K562 (cell line): ENCODE data around the gene YIPF5. TPM values are rescaled to one million over a fixed set of nuclear protein-coding genes. Genes with fewer than 3 reads are reported as not detected.

Source experiments
- ATAC-seq: fragments of 200-7000 bp; cut with Tn5 transposase; 3 replicates; pipeline ENCODE4 v1.9.1; 2020; ENCODE audit warnings: moderate library complexity
- BruUV-seq: library from RNA; stranded (reverse); fragments of 400-500 nt; replicated peaks from 2 replicates; lab custom pipeline; 2021; lab: Mats Ljungman, UMichigan
- CTCF ChIA-PET: fragments of 300-600 bp; formaldehyde crosslinking; extraction: SDS; loops from one replicate; lab custom pipeline; 2021; ENCODE audit warnings: low intra/inter-chr PET ratio; lab: Yijun Ruan, JAX
- POLR2A ChIA-PET: fragments of 300-600, 350-650 bp; sonication (Branson Sonifier 250); formaldehyde crosslinking; extraction: SDS; loops from one replicate; lab custom pipeline; 2021; ENCODE audit warnings: antibody characterized with exemption, inconsistent platforms; lab: Yijun Ruan, JAX
- DNase-seq, 4 experiments: peaks; one replicate each; pipeline versions ENCODE4 v3.0.0 to v3.0.0-alpha.2; 2011 to 2018; ENCODE audit warnings: low spot score in 3 of 4, mixed read lengths in 3 of 4; ENCODE audit errors: extremely low read depth in 1 of 4
- FAIRE-seq: peaks from 2 replicates; lab custom pipeline; 2011; peaks lifted over from hg19 to GRCh38; lab: Jason Lieb, UNC
- H2AFZ ChIP-seq: 2 replicates; pipeline ENCODE4 v1.6.0; 2011; ENCODE audit warnings: low read depth, low read length, control low read depth, inconsistent platforms
- H3K27ac ChIP-seq: fragments of 200-600 bp; 3 replicates; pipeline ENCODE4 v1.8.0; 2011; ENCODE audit warnings: low read depth, mild to moderate bottlenecking, control low read depth, inconsistent platforms, low read length, moderate library complexity, mixed read lengths; ENCODE audit errors: extremely low read depth
- H3K27me3 ChIP-seq, 2 experiments: fragments of 300-600 bp in 1 of 2; 2 replicates in 1 of 2; 3 replicates in 1 of 2; pipeline versions ENCODE4 v1.6.0 to v1.8.0; 2011; ENCODE audit warnings: inconsistent platforms in 2 of 2, low read length in 2 of 2, mild to moderate bottlenecking in 1 of 2, mixed read lengths in 1 of 2, moderate library complexity in 1 of 2; ENCODE audit not compliant: control insufficient read depth in 2 of 2, insufficient read depth in 2 of 2
- H3K36me3 ChIP-seq: fragments of 300-600 bp; 3 replicates; pipeline ENCODE4 v1.8.0; 2011; ENCODE audit warnings: mild to moderate bottlenecking, low read length, inconsistent platforms; ENCODE audit not compliant: control insufficient read depth, insufficient read depth
- H3K4me1 ChIP-seq, 2 experiments: fragments of 200-600 bp in 1 of 2; replicated peaks in 1 of 2; 2 replicates in 1 of 2; 3 replicates in 1 of 2; pipeline versions ENCODE4 v1.5.1 to v1.8.0; 2011; ENCODE audit warnings: inconsistent platforms in 2 of 2, low read length in 2 of 2, mild to moderate bottlenecking in 1 of 2, mixed read lengths in 1 of 2, moderate library complexity in 1 of 2; ENCODE audit not compliant: control insufficient read depth in 2 of 2, insufficient read depth in 2 of 2
- H3K4me2 ChIP-seq: 2 replicates; pipeline ENCODE4 v1.6.1; 2011; ENCODE audit warnings: low read length, control low read depth, inconsistent platforms, mixed read lengths; ENCODE audit not compliant: insufficient read depth
- H3K4me3 ChIP-seq: fragments of 200-600 bp; sonication (generic), shearing (Covaris generic); 2 replicates; pipeline ENCODE4 v1.5.1; 2016; ENCODE audit warnings: control low read depth, inconsistent platforms
- H3K79me2 ChIP-seq: fragments of 200-600 bp; 3 replicates; pipeline ENCODE4 v1.8.0; 2011; ENCODE audit warnings: low read length, inconsistent platforms; ENCODE audit not compliant: control insufficient read depth, insufficient read depth
- H3K9ac ChIP-seq, 2 experiments: 2 replicates each; pipeline versions ENCODE4 v1.6.0 to v1.6.1; 2011; ENCODE audit warnings: low read depth in 2 of 2, low read length in 2 of 2, control low read depth in 1 of 2, inconsistent platforms in 1 of 2, mild to moderate bottlenecking in 1 of 2, mixed read lengths in 1 of 2; ENCODE audit not compliant: insufficient read depth in 1 of 2
- H3K9me1 ChIP-seq: one replicate; pipeline ENCODE4 v1.6.0; 2011; ENCODE audit warnings: inconsistent platforms, mild to moderate bottlenecking, low read length, moderate library complexity; ENCODE audit not compliant: control insufficient read depth, insufficient read depth
- H3K9me3 ChIP-seq: replicated peaks from 2 replicates; pipeline ENCODE4 v1.5.1; 2011; ENCODE audit warnings: low read depth, low read length, inconsistent platforms; ENCODE audit not compliant: control insufficient read depth, insufficient read depth
- H4K20me1 ChIP-seq: replicated peaks from 2 replicates; pipeline ENCODE4 v1.6.1; 2011; ENCODE audit warnings: low read length, inconsistent platforms, mixed read lengths; ENCODE audit not compliant: control insufficient read depth, insufficient read depth
- BCOR ChIP-seq: fragments of 450-650 bp; IDR thresholded peaks from 2 replicates; pipeline ENCODE4 v1.6.1; 2016
- BRCA1 ChIP-seq, 2 experiments: fragments of 450-650 bp in 1 of 2; sonication (generic) in 1 of 2; formaldehyde crosslinking in 1 of 2; IDR thresholded peaks; 2 replicates each; pipeline versions ENCODE4 v1.5.0 to v1.6.1; 2017 to 2020; ENCODE audit warnings: mild to moderate bottlenecking in 1 of 2, missing genetic modification reagents in 1 of 2
- BRD4 ChIP-seq: fragments of 200-600 bp; sonication (generic); IDR thresholded peaks from 2 replicates; pipeline ENCODE4 v1.6.1; 2017; ENCODE audit warnings: inconsistent platforms
- CREB1 ChIP-seq, 2 experiments: sonication (generic) in 1 of 2; formaldehyde crosslinking in 1 of 2; IDR thresholded peaks; 2 replicates each; pipeline versions ENCODE4 v1.6.1 to v1.8.0; 2012 to 2022; ENCODE audit warnings: inconsistent platforms in 1 of 2, mild to moderate bottlenecking in 1 of 2, missing genetic modification reagents in 1 of 2, moderate library complexity in 1 of 2
- GABPA ChIP-seq: fragments of 200-800 bp; sonication (Bioruptor generic); conservative IDR thresholded peaks from 2 replicates; pipeline ENCODE4 v1.6.1; 2016; ENCODE audit warnings: low read depth, missing genetic modification characterization, missing compliant biosample characterization
- HOXB6 ChIP-seq: fragments of 250-450 bp; sonication (Bioruptor Pico); IDR thresholded peaks from 2 replicates; pipeline ENCODE4 v1.5.1; 2022; ENCODE audit warnings: mild to moderate bottlenecking, borderline replicate concordance
- PCBP2 ChIP-seq: fragments of 200-400 bp; formaldehyde crosslinking; IDR thresholded peaks from 2 replicates; pipeline ENCODE4 v1.6.1; 2018; ENCODE audit warnings: low read length, low read depth, mild to moderate bottlenecking, moderate library complexity; ENCODE audit not compliant: poor library complexity, severe bottlenecking
- SUPT5H ChIP-seq: fragments of 450-650 bp; IDR thresholded peaks from 2 replicates; pipeline ENCODE4 v1.6.1; 2016
- ZFP1 ChIP-seq: fragments of 450-650 bp; formaldehyde crosslinking; IDR thresholded peaks from 2 replicates; pipeline ENCODE4 v1.4.0; 2020; ENCODE audit warnings: mild to moderate bottlenecking, mixed read lengths
- ZFX ChIP-seq: sonication (generic); formaldehyde crosslinking; IDR thresholded peaks from 2 replicates; pipeline ENCODE4 v1.8.0; 2022; ENCODE audit warnings: mild to moderate bottlenecking, missing genetic modification reagents, moderate library complexity
- ZNF140 ChIP-seq: fragments of 250-450 bp; sonication (Bioruptor Pico); IDR thresholded peaks from 2 replicates; pipeline ENCODE4 v1.8.0; 2021; ENCODE audit warnings: moderate library complexity, mild to moderate bottlenecking, inconsistent platforms
- ZNF197 ChIP-seq: fragments of 200-800 bp; sonication (Bioruptor generic); IDR thresholded peaks from 2 replicates; pipeline ENCODE4 v1.6.1; 2016; ENCODE audit warnings: low read depth, missing genetic modification characterization, missing compliant biosample characterization
- ZNF239 ChIP-seq: fragments of 250-450 bp; sonication (Bioruptor Pico); IDR thresholded peaks from 2 replicates; pipeline ENCODE4 v1.4.0; 2020; ENCODE audit warnings: mild to moderate bottlenecking
- ZNF699 ChIP-seq: fragments of 250-450 bp; sonication (Bioruptor Pico); IDR thresholded peaks from 2 replicates; pipeline ENCODE4 v1.8.0; 2021; ENCODE audit warnings: mild to moderate bottlenecking, moderate library complexity; ENCODE audit not compliant: insufficient replicate concordance
- WGBS: fragments of 100-300 bp; shearing (Covaris generic); methylation state at CpG from one replicate; pipeline ENCODE4 v1.1.6; 2016; ENCODE audit warnings: low coverage, mixed read lengths; ENCODE audit not compliant: insufficient coverage; ENCODE audit errors: missing lambda C conversion rate; 5-methylcytosine and 5-hydroxymethylcytosine counted together
- in situ Hi-C: fragments of 300-500 bp; cut with MboI; formaldehyde crosslinking; loops from 4 replicates; pipeline ENCODE4 v1.15.0; 2018; ENCODE audit warnings: inconsistent platforms, mixed read lengths
- intact Hi-C: fragments of 100-400 bp; cut with micrococcal nuclease; formaldehyde crosslinking; loops from 2 replicates; pipeline ENCODE4 v1.14.2; 2022
- polyA plus RNA-seq, 8 experiments: library from polyadenylated mRNA; depleted of rRNA in 4 of 8; stranded (reverse) in 5 of 8; unstranded in 3 of 8; fragments of >200 nt; fragmentation: Nextera tagmentation in 2 of 8; fragmentation: Illumina TruSeq in 1 of 8; extraction: Ambion mirVana in 2 of 8; extraction: Trizol in 1 of 8; gene quantifications; 2 replicates each; pipeline versions ENCODE4 v1.2.1 to v1.2.3, GENCODE V29; 2011 to 2014; ENCODE audit warnings: inconsistent platforms in 1 of 8, missing spikeins in 1 of 8
- total RNA-seq, 7 experiments: library from RNA; depleted of rRNA in 6 of 7; stranded (reverse); fragments of >200 nt in 6 of 7; fragmentation: Illumina TruSeq in 2 of 7; extraction: Trizol in 2 of 7; gene quantifications; 2 replicates each; pipeline versions ENCODE4 v1.2.1 to v1.2.3, GENCODE V29; 2011 to 2021; ENCODE audit warnings: low replicate concordance in 1 of 7
- TF ChIP-seq, protein P1 (sequence below): fragments of 250-450 bp; sonication (Bioruptor Pico); IDR thresholded peaks from 2 replicates; pipeline ENCODE4 v1.8.0; 2022; ENCODE audit warnings: moderate library complexity, mild to moderate bottlenecking, inconsistent platforms
- TF ChIP-seq, protein P2 (sequence below): fragments of 450-650 bp; IDR thresholded peaks from 2 replicates; pipeline ENCODE4 v1.6.1; 2016; ENCODE audit warnings: missing biosample characterization, missing genetic modification characterization
- TF ChIP-seq, protein P3 (sequence below), 2 experiments: fragments of 250-450 bp in 1 of 2; fragments of 450-650 bp in 1 of 2; sonication (Bioruptor Pico) in 1 of 2; IDR thresholded peaks; 2 replicates each; pipeline versions ENCODE4 v1.6.1 to v1.8.0; 2016 to 2021; ENCODE audit warnings: mild to moderate bottlenecking in 2 of 2, moderate library complexity in 2 of 2, missing compliant biosample characterization in 1 of 2, missing genetic modification characterization in 1 of 2

The YIPF5 gene
- total and polyA plus RNA-seq, 9 of the 15 experiments (the other 6 are each of a cell fraction or from before 2014, with no cell fraction given): 12.1 to 52.9 (median 33.7) TPM

DNA sequence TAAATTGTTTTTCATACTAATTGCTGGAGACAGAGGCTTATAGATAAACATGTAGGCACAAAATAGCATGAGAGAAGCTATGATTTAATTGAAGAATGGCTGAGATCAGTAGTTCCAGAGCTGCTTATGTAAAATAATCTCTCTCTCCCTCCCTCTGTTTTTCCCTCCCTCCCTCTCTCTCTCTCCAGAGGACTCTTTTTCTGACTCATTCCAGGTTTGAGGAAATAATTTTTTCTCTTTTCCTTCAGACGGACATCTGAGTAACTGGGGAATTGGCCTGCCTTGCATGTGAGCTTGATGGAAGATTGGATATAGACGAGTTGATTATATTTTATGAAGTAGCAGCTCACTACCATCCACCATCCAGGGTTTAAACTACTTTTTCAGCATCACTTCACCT is 35.7 kb upstream of the YIPF5 start:
- TF ChIP-seq CREB1 (IDR thresholded peaks at IDR 0.05) (no peak), CREB1 (CRISPR knock-in tag; IDR thresholded peaks at IDR 0.05) (no peak), ZNF197 (CRISPR knock-in tag) (no peak), ZNF699 (CRISPR knock-in tag) (no peak), PCBP2 (no peak), BCOR (no peak), BRCA1 (IDR thresholded peaks at IDR 0.05) (no peak), BRCA1 (CRISPR knock-in tag; IDR thresholded peaks at IDR 0.05) (no peak), ZNF239 (CRISPR knock-in tag) (no peak), SUPT5H (no peak), ZNF140 (CRISPR knock-in tag) (no peak), HOXB6 (no peak), GABPA (tag) (no peak), BRD4 (no peak), ZFP1 (CRISPR knock-in tag) (no peak), ZFX (CRISPR knock-in tag) (no peak)
- TF ChIP-seq, protein P1, sequence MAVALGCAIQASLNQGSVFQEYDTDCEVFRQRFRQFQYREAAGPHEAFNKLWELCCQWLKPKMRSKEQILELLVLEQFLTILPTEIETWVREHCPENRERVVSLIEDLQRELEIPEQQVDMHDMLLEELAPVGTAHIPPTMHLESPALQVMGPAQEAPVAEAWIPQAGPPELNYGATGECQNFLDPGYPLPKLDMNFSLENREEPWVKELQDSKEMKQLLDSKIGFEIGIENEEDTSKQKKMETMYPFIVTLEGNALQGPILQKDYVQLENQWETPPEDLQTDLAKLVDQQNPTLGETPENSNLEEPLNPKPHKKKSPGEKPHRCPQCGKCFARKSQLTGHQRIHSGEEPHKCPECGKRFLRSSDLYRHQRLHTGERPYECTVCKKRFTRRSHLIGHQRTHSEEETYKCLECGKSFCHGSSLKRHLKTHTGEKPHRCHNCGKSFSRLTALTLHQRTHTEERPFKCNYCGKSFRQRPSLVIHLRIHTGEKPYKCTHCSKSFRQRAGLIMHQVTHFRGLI (CRISPR knock-in tag): no peak
- TF ChIP-seq, protein P2, sequence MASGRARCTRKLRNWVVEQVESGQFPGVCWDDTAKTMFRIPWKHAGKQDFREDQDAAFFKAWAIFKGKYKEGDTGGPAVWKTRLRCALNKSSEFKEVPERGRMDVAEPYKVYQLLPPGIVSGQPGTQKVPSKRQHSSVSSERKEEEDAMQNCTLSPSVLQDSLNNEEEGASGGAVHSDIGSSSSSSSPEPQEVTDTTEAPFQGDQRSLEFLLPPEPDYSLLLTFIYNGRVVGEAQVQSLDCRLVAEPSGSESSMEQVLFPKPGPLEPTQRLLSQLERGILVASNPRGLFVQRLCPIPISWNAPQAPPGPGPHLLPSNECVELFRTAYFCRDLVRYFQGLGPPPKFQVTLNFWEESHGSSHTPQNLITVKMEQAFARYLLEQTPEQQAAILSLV (tag): no peak
- TF ChIP-seq, protein P3, sequence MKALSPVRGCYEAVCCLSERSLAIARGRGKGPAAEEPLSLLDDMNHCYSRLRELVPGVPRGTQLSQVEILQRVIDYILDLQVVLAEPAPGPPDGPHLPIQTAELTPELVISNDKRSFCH (CRISPR knock-in tag; IDR thresholded peaks at IDR 0.05): no peak
- TF ChIP-seq, protein P3 (tag; IDR thresholded peaks at IDR 0.05): no peak
- TF ChIP-seq, all 486 proteins: peak for 0
- CTCF ChIA-PET: no interaction called here
- Histone ChIP-seq H3K4me2 (no peak overlapping the region), H3K4me3 (no peak overlapping the region), H2AFZ (no peak overlapping the region), H3K27ac (no peak overlapping the region), H4K20me1 (no peaks in the 10 kb centered on the region), H3K4me1 (peaks cover 0 to 4% of the 10 kb centered on the region in 2 experiments; a peak in 2 of 5 replicates), H3K27me3 (peaks cover 0 to 6% of the 10 kb centered on the region in 2 experiments; a peak in 2 of 5 replicates), H3K9ac (no peak overlapping the region), H3K36me3 (no peaks in the 10 kb centered on the region), H3K9me3 (no peaks in the 10 kb centered on the region), H3K9me1 (no peaks in the 10 kb centered on the region), H3K79me2 (no peaks in the 10 kb centered on the region)
- FAIRE-seq (no peak), DNase-seq (no peak), ATAC-seq (no peak)
- WGBS: 0% methylated on average over 2 of the region's 2 CpGs
- intact Hi-C loops (loop anchor here (10.0 kb wide), 1 partner anchor 1029 kb away; no protein-coding TSS in a partner anchor), in situ Hi-C loops (loop anchor here (25.0 kb wide), 1 partner anchor 1856 kb away; no protein-coding TSS in a partner anchor)
- POLR2A ChIA-PET: no interaction called here
- no TSS peak for BruUV-seq
